IMR-90 (cell line): Measurements from ENCODE around the gene PDLIM5. TPM values are rescaled to one million over a fixed set of nuclear protein-coding genes. Genes with fewer than 3 reads are reported as not detected.

Experiments
- ATAC-seq: fragments of 200-7000 bp; cut with Tn5 transposase; 2 replicates; pipeline ENCODE4 v1.9.1; 2020; ENCODE audit warnings: low read depth, mild to moderate bottlenecking, moderate library complexity
- BruUV-seq: library from RNA; stranded (reverse); fragments of 400-500 nt; replicated peaks from 2 replicates; lab custom pipeline; 2021; lab: Mats Ljungman, UMichigan
- CTCF ChIA-PET: fragments of 300-600 bp; formaldehyde crosslinking; extraction: SDS; loops from one replicate; lab custom pipeline; 2021; ENCODE audit warnings: antibody characterized with exemption; lab: Yijun Ruan, JAX
- POLR2A ChIA-PET: fragments of 300-600 bp; sonication (Branson Sonifier 250); formaldehyde crosslinking; loops from one replicate; lab custom pipeline; 2022; ENCODE audit warnings: antibody characterized with exemption; ENCODE audit not compliant: unreplicated experiment; lab: Charles Lee
- DNase-seq: peaks from one replicate; pipeline ENCODE4 v3.0.0; 2013
- H2AFZ ChIP-seq: replicated peaks from 2 replicates; pipeline ENCODE3; 2013; ENCODE audit warnings: low read length, mild to moderate bottlenecking; ENCODE audit not compliant: poor library complexity
- H2AK5ac ChIP-seq: 2 replicates; pipeline ENCODE4 v1.6.1; 2013; ENCODE audit warnings: low read depth, low read length, inconsistent platforms
- H2AK9ac ChIP-seq: replicated peaks from 2 replicates; pipeline ENCODE3; 2013; ENCODE audit warnings: mild to moderate bottlenecking, low read depth, low read length, moderate library complexity; ENCODE audit not compliant: poor library complexity
- H2BK120ac ChIP-seq: 2 replicates; pipeline ENCODE4 v1.6.1; 2013; ENCODE audit warnings: low read depth, low read length, inconsistent platforms
- H2BK15ac ChIP-seq: 3 replicates; pipeline ENCODE4 v1.6.1; 2013; ENCODE audit warnings: low read depth, low read length, inconsistent platforms
- H2BK20ac ChIP-seq: 2 replicates; pipeline ENCODE4 v1.6.1; 2013; ENCODE audit warnings: low read depth, mild to moderate bottlenecking, inconsistent platforms, low read length, moderate library complexity
- H2BK5ac ChIP-seq: 2 replicates; pipeline ENCODE4 v1.6.1; 2013; ENCODE audit warnings: mild to moderate bottlenecking, low read depth, low read length, inconsistent platforms; ENCODE audit not compliant: poor library complexity, severe bottlenecking
- H3K14ac ChIP-seq: replicated peaks from 2 replicates; pipeline ENCODE4 v1.6.1; 2013; ENCODE audit warnings: low read depth, low read length, inconsistent platforms
- H3K18ac ChIP-seq: 2 replicates; pipeline ENCODE4 v1.6.1; 2013; ENCODE audit warnings: low read depth, low read length, control low read depth
- H3K23ac ChIP-seq: 2 replicates; pipeline ENCODE4 v1.6.1; 2013; ENCODE audit warnings: low read depth, low read length, inconsistent platforms
- H3K27ac ChIP-seq: 2 replicates; pipeline ENCODE4 v1.5.1; 2013; ENCODE audit warnings: mild to moderate bottlenecking, control low read depth, low read length; ENCODE audit not compliant: insufficient read depth
- H3K27me3 ChIP-seq: 2 replicates; pipeline ENCODE4 v1.6.1; 2013; ENCODE audit warnings: low read length; ENCODE audit not compliant: control insufficient read depth, insufficient read depth
- H3K36me3 ChIP-seq: 2 replicates; pipeline ENCODE4 v1.6.1; 2013; ENCODE audit warnings: low read length, mixed read lengths; ENCODE audit not compliant: control insufficient read depth, insufficient read depth
- H3K4ac ChIP-seq: 2 replicates; pipeline ENCODE4 v1.6.1; 2013; ENCODE audit warnings: low read depth, low read length, inconsistent platforms
- H3K4me1 ChIP-seq: 2 replicates; pipeline ENCODE4 v1.6.1; 2013; ENCODE audit warnings: low read length, mixed read lengths; ENCODE audit not compliant: control insufficient read depth, insufficient read depth
- H3K4me2 ChIP-seq: 2 replicates; pipeline ENCODE4 v1.6.1; 2013; ENCODE audit warnings: low read depth, mild to moderate bottlenecking, control low read depth, low read length, moderate library complexity
- H3K4me3 ChIP-seq: 2 replicates; pipeline ENCODE4 v1.5.1; 2013; ENCODE audit warnings: low read depth, mild to moderate bottlenecking, control low read depth, low read length, moderate library complexity; ENCODE audit not compliant: insufficient read depth
- H3K56ac ChIP-seq: 2 replicates; pipeline ENCODE4 v1.6.1; 2013; ENCODE audit warnings: low read length, inconsistent platforms; ENCODE audit not compliant: insufficient read depth; ENCODE audit errors: extremely low read depth
- H3K79me1 ChIP-seq, 2 experiments: 2 replicates each; pipeline ENCODE4 v1.6.1; 2013; ENCODE audit warnings: low read length in 2 of 2, inconsistent platforms in 1 of 2, low read depth in 1 of 2
- H3K9ac ChIP-seq: 2 replicates; pipeline ENCODE4 v1.6.1; 2013; ENCODE audit warnings: low read depth, low read length, control low read depth
- H3K9me1 ChIP-seq: 2 replicates; pipeline ENCODE4 v1.6.1; 2013; ENCODE audit warnings: low read length, inconsistent platforms; ENCODE audit not compliant: insufficient read depth
- H3K9me3 ChIP-seq: 2 replicates; pipeline ENCODE4 v1.6.1; 2013; ENCODE audit warnings: low read length; ENCODE audit not compliant: control insufficient read depth, insufficient read depth
- H4K20me1 ChIP-seq: 2 replicates; pipeline ENCODE4 v1.6.1; 2013; ENCODE audit warnings: low read length, inconsistent platforms; ENCODE audit not compliant: insufficient read depth
- H4K5ac ChIP-seq: 2 replicates; pipeline ENCODE4 v1.6.1; 2013; ENCODE audit warnings: mild to moderate bottlenecking, low read depth, low read length, control low read depth
- H4K8ac ChIP-seq, 2 experiments: 2 replicates each; pipeline ENCODE4 v1.6.1; 2013; ENCODE audit warnings: low read depth in 2 of 2, low read length in 2 of 2, control low read depth in 1 of 2, inconsistent platforms in 1 of 2
- H4K91ac ChIP-seq: 2 replicates; pipeline ENCODE4 v1.6.1; 2013; ENCODE audit warnings: low read depth, low read length, inconsistent platforms; ENCODE audit not compliant: insufficient read depth
- BHLHE40 ChIP-seq: fragments of 150-350 bp; IDR thresholded peaks from 2 replicates; pipeline ENCODE4 v1.6.1; 2016; ENCODE audit warnings: mild to moderate bottlenecking, low read depth, low read length
- CEBPB ChIP-seq: IDR thresholded peaks from 2 replicates; pipeline ENCODE4 v1.6.1; 2012; ENCODE audit warnings: low read depth, low read length, improper control_type of control experiment
- CTCF ChIP-seq: conservative IDR thresholded peaks from 2 replicates; pipeline ENCODE4 v1.5.1; 2012; ENCODE audit warnings: mild to moderate bottlenecking, low read depth, low read length, improper control_type of control experiment
- ELK1 ChIP-seq: fragments of 150-350 bp; IDR thresholded peaks from 2 replicates; pipeline ENCODE4 v1.6.1; 2016; ENCODE audit warnings: low read depth, mild to moderate bottlenecking, low read length, moderate library complexity, borderline replicate concordance
- MAZ ChIP-seq: IDR thresholded peaks from 2 replicates; pipeline ENCODE4 v1.6.1; 2012; ENCODE audit warnings: low read depth, mild to moderate bottlenecking, low read length, improper control_type of control experiment, moderate library complexity, borderline replicate concordance
- SMC3 ChIP-seq: fragments of 150-350 bp; IDR thresholded peaks from 2 replicates; pipeline ENCODE4 v1.6.1; 2016; ENCODE audit warnings: low read depth, mild to moderate bottlenecking, antibody characterized with exemption, low read length, moderate library complexity
- WGBS, 2 experiments: methylation state at CpG; one replicate each; pipeline versions ENCODE4 v1.1.5 to v1.1.7; 2013; ENCODE audit warnings: missing lambda C conversion rate in 2 of 2; ENCODE audit not compliant: insufficient read length in 1 of 2; ENCODE audit errors: extremely low coverage in 2 of 2; 5-methylcytosine and 5-hydroxymethylcytosine counted together
- dilution Hi-C: fragments of 300-500 bp; cut with HindIII; formaldehyde crosslinking; loops from one replicate; pipeline ENCODE4 v1.14.3; 2018; ENCODE audit warnings: low sequenced_read_pairs; ENCODE audit not compliant: unreplicated experiment
- in situ Hi-C: fragments of 300-500 bp; cut with MboI; formaldehyde crosslinking; loops from 3 replicates; pipeline ENCODE4 v1.14.3; 2019; ENCODE audit warnings: low sequenced_read_pairs, inconsistent platforms, mixed read lengths
- intact Hi-C: fragments of 100-400 bp; cut with micrococcal nuclease; formaldehyde crosslinking; loops from 2 replicates; pipeline ENCODE4 v1.10.0; 2022
- polyA plus RNA-seq, 3 experiments: library from polyadenylated mRNA; depleted of rRNA; stranded (reverse); fragments of >200 nt; gene quantifications; 2 replicates each; pipeline ENCODE4 v1.2.3, GENCODE V29; 2012; ENCODE audit warnings: low replicate concordance in 1 of 3
- total RNA-seq: library from RNA; depleted of rRNA; stranded (reverse); fragments of >200 nt; gene quantifications from 2 replicates; pipeline ENCODE4 v1.2.3, GENCODE V29; 2012

Gene PDLIM5
- total and polyA plus RNA-seq, 2 of the 4 experiments (the other 2 are of a cell fraction) = 96.5 to 188 TPM

GRCh38 chr4:94516999-94517398 lies 65.3 kb downstream of the PDLIM5 start:
- peak overlapping the region; percentile 91; the same call in 1 of the 2 replicates for H4K5ac ChIP-seq
- CTCF ChIA-PET = interaction anchor here (0.7 kb wide), 1 partner anchor 13 kb away, joined by 3 read pairs; no protein-coding TSS in a partner anchor
- H2AFZ ChIP-seq = no peak overlapping the region
- H3K9me3 ChIP-seq = no peaks in the 10 kb centered on the region
- H2AK9ac ChIP-seq = no peak overlapping the region
- H2BK15ac ChIP-seq = peak overlapping the region; percentile 82; the same call in 1 of the 3 replicates
- H4K20me1 ChIP-seq = no peaks in the 10 kb centered on the region
- H4K91ac ChIP-seq = peak overlapping the region; percentile 58; the same call in 1 of the 2 replicates
- dilution Hi-C loops = no loop called here
- H3K36me3 ChIP-seq = no peaks in the 10 kb centered on the region; the same call in 1 of the 2 replicates
- no peak overlapping the region for H3K4me3 ChIP-seq
- peak overlapping the region; percentile 64 to 92 for H4K8ac ChIP-seq
- H2BK5ac ChIP-seq = peak overlapping the region; percentile 99
- peak overlapping the region; percentile 94; the same call in 1 of the 2 replicates for H3K23ac ChIP-seq
- BruUV-seq = no TSS peak
- no peak overlapping the region for H3K4me2 ChIP-seq
- ATAC-seq (no peak), DNase-seq (peak; percentile 70)
- H2BK20ac ChIP-seq = peak overlapping the region; percentile 80
- H3K4me1 ChIP-seq = peaks cover 14% of the 10 kb centered on the region
- H3K4ac ChIP-seq = peak overlapping the region; percentile 97
- POLR2A ChIA-PET = no interaction called here
- no peak overlapping the region for H3K27ac ChIP-seq
- peaks cover 7% of the 10 kb centered on the region; the same call in 1 of the 2 replicates for H3K9me1 ChIP-seq
- no peaks in the 10 kb centered on the region for H3K27me3 ChIP-seq
- H2BK120ac ChIP-seq = peak overlapping the region; percentile 96
- intact Hi-C loops = loop anchor here (2.0 kb wide), 1 partner anchor 64 kb away; no protein-coding TSS in a partner anchor
- TF ChIP-seq CEBPB (peak; percentile 68), ELK1 (no peak), BHLHE40 (0 out of 2 replicates have a peak, but pooled peaks have one; percentile 32), MAZ (no peak), SMC3 (no peak), CTCF (no peak)
- H3K9ac ChIP-seq = no peak overlapping the region
- H3K79me1 ChIP-seq = peaks cover 17 to 55% of the 10 kb centered on the region in 2 experiments
- peak overlapping the region; percentile 65; the same call in 1 of the 2 replicates for H2AK5ac ChIP-seq
- peak overlapping the region; percentile 76 for H3K14ac ChIP-seq
- in situ Hi-C loops = no loop called here
- H3K56ac ChIP-seq = 0 out of 2 replicates have a peak overlapping the region, but pooled peaks have one; percentile 14
- peak overlapping the region; percentile 96; the same call in 1 of the 2 replicates for H3K18ac ChIP-seq
- WGBS, 2 experiments = no CpG with 5 or more reads among the region's 5 CpGs
